HG03521 (cell line): ENCODE results near the gene GRM4.

Source experiments
- ATAC-seq: cut with Tn5 transposase; IDR thresholded peaks from one replicate; pipeline ENCODE4 v1.9.1; 2021; ENCODE audit warnings: mild to moderate bottlenecking, moderate library complexity; ENCODE audit not compliant: unreplicated experiment

GRM4 gene

DNA sequence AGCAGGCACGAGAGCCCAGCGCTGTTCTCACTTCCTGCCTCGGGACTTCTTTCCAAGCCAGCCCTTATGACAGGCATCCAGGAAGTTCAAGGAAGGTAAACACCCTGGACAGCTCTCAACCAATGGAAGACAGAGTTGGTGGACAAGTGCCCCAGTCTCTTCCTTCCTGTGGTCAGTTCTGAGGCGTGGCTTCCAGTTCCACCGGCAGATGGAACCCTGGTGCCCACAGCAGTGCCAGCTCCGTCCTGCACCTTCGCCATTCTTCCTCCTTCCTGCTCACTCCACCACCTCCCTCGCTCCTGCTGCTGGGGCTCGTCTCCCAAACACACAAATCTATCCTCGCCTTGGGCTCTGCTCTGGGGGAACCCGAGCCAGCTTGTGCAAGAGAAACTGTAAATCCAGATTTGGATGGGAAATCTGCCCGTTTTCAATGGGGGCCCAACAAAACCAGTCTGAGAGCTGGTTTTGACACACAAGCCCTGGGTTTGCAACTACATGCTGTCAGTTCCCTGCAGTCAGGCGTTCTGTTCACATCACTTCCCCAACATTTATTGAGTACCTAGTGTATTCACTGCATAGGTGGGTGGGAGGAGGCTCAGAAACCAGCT, 162.7 kb downstream of the GRM4 start:
- ATAC-seq, result no peak

DNA sequence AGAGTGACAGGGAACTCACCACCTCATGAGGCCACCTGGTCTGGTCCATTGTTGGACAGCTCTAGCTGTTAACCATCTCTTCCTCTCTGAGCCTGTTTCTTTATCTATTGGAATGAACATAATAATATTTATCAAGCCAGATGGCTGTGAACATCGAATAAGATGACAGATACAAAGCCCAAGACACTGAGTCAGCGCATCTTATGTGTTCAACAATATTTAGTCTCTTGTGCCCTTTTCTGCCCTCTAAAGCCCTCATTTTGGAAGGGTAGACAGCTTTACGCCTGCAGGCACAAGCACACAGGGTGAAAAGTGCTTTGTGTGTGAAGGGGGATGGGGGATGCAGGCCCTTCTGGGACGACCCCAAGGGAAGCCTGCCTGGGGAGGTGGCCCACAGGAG, 164.0 kb downstream of the GRM4 start:
- no peak for ATAC-seq

DNA sequence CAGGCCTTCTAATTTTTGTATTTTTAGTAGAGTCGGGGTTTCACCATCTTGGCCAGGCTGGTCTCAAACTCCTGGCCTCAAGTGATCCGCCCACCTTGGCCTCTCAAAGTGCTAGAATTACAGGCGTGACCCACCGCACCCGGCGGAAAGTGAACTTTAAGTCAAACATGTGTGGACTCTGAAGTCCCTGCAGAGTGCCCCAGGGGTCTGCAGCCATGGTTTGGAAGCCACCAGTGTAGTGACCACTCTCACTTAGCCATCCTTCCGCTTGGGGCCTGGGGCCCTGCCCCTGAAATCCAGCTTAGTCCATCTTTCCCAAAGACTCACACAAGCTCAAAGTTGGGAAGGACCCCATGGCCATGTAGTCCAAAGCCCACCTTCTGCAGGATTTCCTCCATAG, 164.5 kb downstream of the GRM4 start:
- ATAC-seq, result no peak

DNA sequence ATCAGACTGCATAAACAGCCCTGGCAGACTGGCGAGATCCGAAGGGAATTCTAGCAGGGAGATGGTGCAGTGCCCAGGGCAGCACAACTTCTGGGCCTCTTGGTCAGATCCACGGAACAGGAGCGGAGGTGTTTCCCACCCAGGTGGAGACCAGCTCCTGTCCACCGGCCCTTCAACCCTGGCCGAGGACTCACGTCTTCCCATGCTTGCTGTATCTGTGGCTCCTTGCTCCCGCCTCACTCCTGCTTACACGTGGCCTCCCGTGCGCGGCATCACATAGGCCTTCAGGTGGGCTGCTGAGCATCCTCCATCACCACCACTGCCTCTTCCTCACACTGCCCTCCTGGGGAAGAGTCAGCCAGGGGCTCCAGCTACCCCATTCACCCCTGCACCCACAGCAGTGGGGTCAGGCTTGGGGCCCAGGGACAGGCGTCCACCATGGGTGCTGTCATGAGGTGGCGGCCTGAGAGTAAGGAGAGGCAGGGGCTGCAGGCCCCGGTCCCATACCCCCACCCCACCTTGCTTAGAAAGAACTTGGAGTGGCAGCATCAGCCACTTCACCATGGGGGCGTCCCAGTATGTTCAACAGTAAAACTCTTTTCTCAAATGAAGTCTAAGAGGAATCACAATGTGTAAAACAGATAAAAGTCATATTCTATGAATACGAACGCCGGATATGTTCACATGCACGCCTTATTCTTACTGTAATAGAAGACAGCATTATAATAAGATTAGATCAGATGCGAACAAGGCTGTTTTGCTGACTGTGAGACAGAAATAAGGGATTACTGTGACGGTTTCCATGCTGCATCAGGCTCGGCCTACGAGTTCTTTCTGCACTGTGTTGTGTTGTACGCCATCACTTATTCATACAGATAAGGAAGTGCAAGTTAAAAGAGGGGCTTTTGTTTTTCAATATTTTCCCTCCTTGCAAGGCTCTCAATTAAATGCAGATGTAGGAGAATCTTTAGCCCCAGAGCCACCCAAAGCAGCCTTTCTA, 165.4 kb downstream of the GRM4 start:
- ATAC-seq, result no peak

DNA sequence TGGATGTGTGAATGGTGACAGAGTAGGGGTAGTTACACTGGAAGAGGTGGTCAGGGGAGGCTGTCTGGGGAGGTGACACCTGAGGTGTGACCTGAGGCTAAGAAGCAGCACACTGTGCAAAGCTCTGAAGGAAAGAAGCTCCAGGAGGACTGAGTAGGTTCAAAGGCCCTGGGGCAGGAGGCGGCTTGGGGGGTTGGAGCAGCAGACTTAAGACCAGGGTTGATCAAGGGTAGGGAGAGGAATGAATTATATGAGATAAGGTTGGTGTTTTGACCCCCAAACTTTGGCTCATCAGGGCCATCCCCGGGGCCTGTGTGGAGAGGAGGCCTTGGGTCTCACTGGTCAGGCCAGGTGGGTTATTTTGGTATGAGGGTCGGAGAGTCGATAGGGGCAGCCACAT, 166.1 kb downstream of the GRM4 start:
- ATAC-seq, result no peak

DNA sequence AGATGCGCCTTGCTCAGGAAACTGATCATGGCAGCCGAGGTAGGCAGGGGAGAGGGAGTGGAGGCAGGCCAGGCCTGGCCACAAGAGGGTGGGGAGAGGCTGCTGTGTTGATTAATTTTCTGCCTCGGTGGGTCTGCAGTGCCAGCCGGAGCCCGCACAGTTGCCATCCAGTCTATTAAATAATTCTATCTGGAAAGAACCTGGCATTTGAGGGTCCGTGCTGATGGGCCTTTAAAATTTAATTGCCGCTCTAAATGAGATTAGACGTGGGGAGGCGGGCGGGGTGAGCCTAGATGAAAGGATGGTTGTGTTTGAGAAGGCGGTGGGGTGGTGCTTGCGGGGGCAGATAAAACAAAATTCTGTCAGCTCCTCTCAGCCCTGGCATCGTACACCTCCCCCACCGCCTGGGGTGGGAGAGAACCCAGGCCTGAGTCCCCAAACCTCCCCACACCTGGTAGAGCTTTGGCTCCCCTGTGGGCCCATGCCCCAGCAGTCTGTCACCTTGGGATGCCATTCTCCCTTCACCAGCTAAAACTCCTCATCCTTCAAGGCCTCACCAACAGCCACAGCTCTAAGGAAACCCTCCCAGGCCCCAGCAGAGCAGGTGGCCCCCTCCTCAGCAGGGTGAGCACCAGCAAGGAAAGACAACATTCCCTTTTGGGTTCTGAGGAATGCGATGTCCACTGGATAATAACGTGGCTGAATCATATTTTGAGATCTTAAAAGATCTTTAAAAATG, 167.3 kb downstream of the GRM4 start:
- ATAC-seq, result no peak

DNA sequence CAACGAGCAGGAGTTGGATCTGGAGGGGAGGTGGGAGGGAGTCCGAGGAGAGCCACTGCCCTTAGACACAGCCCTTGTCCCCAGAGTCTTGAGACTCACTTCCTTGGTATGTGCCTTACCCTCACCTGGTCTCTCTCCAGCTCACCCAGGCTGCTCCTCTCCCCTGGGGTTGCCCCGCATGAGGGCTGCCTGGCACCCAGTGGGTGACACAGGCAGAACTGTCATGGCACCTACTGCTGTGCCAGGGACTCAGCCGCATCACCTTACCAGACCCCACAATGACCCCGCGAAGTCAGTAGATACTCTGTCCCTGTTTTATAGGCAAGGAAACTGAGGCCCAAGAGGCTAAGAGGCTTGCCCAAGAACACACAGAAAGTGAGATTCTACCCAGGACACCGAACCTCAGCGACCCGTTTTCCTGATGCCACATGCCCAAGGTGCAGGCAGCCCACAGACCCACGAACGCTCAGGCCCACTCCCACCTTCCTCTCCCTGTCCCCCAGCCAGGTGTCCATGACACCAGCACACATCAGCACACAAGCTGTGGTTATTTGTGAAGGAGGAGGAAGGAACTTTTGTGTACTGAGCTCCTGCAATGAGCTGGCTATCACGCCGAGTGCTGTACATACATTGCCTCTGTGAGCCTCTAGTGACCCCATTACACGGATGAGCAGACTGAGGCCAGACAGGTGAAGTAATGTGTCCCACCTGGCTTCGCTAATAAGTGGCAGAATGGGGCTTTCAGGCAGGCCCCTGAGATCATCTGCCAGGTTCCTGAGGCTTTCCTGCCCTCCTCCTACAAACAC, 168.1 kb downstream of the GRM4 start:
- ATAC-seq, result no peak

DNA sequence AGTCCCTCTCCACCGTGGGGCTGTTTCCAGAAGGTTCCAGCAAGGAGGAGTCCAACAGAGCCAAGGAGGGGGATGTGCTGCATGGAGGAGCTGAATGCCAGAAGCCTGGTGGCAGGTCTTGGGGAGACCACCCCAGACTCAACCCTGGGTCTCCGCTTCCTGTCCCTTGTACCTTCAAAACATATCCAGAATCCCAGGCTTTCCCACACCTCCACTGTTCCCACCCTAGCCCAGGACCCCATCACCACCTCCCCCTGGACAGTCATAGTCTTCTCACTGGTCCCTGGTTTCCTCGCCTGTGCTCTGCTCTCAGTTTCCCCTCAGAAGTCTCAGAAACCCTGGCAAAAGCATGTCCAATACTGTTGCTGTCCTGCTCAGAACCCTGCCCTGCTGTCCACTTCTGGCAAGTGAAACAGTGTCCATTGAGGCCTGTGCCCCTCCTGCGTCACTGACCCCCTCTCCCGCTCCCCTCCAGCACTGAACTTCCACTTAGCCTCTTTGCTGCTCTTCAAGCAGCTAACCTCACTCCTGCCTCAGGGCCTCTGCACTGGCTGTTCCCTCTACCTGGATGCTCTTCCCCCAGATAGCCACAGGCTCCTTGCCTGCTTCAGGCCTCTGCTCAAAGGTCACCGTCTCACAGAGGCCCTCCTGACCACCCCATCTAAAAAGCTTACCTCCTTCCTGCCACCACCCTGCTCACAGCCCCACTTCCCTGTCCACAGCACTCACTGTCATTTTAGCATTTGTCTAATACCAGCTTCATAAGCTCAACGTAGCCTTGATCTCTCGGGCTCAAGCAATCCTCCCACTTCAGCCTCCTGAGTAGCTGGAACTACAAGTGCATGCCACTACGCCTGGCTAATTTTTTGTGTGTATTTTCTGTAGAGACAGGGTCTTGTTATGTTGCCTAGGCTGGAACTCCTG, 169.2 kb downstream of the GRM4 start:
- ATAC-seq, result no peak

DNA sequence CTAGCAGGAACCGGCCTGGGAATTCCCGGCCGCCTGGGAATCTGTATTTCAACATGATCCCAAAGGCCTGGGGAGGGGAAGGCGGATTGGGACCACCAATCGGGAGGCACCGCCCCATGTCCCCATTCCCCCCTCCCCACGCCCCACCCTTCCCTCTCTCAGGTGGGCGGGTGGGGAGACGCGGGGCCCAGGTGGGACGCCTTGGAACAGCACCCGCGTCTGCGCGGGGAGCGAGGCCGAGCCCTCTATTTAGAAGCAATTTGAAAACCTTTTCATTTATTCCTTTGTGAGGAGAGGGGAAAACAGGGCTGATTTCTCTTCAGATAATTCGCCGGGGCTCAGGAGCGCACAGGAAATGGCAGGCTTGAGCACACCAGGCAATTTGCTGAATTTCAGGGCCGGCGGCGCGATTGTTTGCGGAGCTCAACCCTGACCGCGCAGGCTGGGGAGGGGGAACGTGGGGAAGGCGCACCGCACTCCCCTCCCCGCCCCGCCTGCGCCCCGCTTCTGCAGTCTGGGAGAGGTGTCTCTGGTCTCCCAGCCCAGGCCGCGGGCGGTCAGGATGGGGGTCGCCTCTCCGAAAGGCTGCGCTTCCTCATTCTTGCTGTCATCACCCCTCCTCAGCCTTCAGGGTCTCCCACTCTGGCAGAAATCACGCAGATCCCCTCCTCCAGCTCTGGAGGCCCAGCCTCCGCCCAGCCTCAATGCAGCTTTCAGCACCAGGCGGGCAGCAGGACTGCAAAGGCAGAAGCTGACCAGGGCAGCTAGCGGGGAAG, 170.0 kb downstream of the GRM4 start:
- ATAC-seq, result no peak

DNA sequence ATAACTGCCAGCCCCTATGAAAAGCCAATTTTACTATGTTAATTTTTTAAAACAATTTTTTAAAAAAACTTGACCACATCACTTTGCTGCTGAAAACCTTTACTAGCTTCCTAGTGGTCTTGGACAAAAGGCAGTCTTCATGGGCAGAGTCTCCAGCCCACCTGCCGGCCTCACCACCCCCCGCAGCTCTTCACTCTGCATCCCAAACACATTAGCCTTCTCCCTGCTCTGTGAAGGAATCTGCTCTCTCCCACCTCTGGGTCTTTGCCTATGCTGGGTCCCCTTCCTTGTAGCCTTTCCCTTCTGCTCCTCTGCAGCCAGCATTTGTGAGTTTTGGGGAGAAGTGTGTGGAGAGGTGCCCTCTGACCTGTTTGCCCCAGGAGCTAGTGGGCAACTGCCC, 171.4 kb downstream of the GRM4 start:
- ATAC-seq, result no peak

DNA sequence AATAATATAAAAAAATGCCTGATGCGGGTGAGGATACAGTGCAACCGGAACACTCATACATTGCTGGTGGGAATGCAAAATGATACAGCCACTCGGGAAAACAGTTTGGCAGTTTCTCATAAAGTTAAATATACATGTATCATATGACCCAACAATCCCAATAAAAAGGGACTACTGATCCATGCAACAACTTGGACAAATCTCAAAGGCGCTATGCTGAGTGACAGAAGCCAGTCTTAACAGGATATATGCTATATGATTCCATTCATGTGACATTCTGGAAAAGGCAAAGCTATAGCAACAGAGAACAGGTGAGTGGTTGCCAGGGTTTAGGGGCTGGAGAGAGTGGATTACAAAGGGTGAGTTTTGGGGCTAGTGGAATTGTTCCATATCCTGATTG, 171.9 kb downstream of the GRM4 start:
- no peak for ATAC-seq

DNA sequence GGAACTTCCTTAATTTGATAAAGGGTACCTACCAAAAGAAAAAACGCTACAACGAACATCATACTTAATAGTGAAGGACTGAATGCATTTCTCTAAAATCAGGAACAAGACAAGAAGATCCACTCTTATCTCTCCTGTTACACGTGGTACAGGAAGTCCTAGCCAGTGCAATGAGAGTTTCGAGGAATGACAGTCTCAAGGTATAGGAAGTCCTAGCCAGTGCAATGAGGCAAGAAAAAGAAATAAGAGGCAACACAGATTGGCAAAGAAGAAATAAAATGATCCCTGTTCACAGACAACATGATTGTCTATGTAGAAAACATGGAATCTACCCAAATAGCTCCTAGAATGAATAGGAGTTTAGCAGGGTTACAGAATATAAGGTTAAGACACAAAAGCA, 174.3 kb downstream of the GRM4 start:
- ATAC-seq, result no peak
